Upper lobe of left lung (tissue), 4 donors: ENCODE data around the gene NT5C2.

ENCODE experiments used
- POLR2A ChIP-seq, 4 donors: fragments of 450-650 bp; IDR thresholded peaks; one replicate each; pipeline ENCODE4 v1.5.1; 2016 to 2017; ENCODE audit warnings: antibody characterized with exemption in 4 of 4, mild to moderate bottlenecking in 2 of 4
- POLR2AphosphoS5 ChIP-seq, 2 donors: sonication (generic); formaldehyde crosslinking; IDR thresholded peaks; one replicate each; pipeline ENCODE4 v1.5.1; 2017; ENCODE audit warnings: antibody characterized with exemption in 2 of 2
- TF ChIP-seq, protein P1 (sequence below), 6 experiments: fragments of 450-650 bp in 4 of 6; fragments of 200-600 bp in 2 of 6; sonication (generic) in 2 of 6; IDR thresholded peaks; one replicate each; pipeline ENCODE4 v1.5.1; 2016 to 2019; ENCODE audit warnings: antibody characterized with exemption in 6 of 6

DNA sequence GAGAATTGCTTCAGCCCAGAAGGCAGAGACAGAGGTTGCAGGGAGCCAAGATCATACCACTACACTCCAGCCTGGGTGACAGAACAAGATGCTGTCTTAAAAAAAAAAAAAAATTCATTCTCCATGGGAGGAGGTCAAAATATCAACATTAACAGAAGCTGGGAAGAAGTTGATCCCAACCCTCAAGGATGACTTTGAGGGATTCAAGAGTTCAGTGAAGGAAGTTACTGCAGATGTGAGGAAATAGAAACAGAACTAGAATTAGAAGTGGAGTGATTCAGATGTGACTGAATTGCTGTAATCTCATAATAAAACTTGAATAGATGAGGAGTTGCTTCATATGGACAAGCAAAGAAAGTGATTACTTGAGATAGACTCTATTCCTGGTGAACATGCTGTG, 32.9 kb upstream of the NT5C2 start:
- TF ChIP-seq POLR2A (IDR thresholded peaks at IDR 0.05) = no peak
- TF ChIP-seq POLR2AphosphoS5 (IDR thresholded peaks at IDR 0.05) = no peak
- TF ChIP-seq, protein P1, sequence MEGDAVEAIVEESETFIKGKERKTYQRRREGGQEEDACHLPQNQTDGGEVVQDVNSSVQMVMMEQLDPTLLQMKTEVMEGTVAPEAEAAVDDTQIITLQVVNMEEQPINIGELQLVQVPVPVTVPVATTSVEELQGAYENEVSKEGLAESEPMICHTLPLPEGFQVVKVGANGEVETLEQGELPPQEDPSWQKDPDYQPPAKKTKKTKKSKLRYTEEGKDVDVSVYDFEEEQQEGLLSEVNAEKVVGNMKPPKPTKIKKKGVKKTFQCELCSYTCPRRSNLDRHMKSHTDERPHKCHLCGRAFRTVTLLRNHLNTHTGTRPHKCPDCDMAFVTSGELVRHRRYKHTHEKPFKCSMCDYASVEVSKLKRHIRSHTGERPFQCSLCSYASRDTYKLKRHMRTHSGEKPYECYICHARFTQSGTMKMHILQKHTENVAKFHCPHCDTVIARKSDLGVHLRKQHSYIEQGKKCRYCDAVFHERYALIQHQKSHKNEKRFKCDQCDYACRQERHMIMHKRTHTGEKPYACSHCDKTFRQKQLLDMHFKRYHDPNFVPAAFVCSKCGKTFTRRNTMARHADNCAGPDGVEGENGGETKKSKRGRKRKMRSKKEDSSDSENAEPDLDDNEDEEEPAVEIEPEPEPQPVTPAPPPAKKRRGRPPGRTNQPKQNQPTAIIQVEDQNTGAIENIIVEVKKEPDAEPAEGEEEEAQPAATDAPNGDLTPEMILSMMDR (IDR thresholded peaks at IDR 0.05) = no peak
